KOPT-K1 (cell line): ENCODE results near the gene BCKDK.

Experiments used
- H3K27ac ChIP-seq: fragments of 200-600 bp; sonication (generic); 2 replicates; pipeline ENCODE4 v1.5.1; 2016; ENCODE audit warnings: antibody characterized with exemption, mild to moderate bottlenecking, low read depth, low read length; ENCODE audit not compliant: poor library complexity, severe bottlenecking
- H3K36me3 ChIP-seq: fragments of 200-600 bp; sonication (generic); 2 replicates; pipeline ENCODE4 v1.5.1; 2017; ENCODE audit warnings: antibody characterized with exemption, mild to moderate bottlenecking, low read length, moderate library complexity; ENCODE audit not compliant: insufficient read depth
- H3K9me3 ChIP-seq: fragments of 200-600 bp; sonication (generic); 2 replicates; pipeline ENCODE4 v1.5.1; 2017; ENCODE audit warnings: antibody characterized with exemption, low read length, mild to moderate bottlenecking; ENCODE audit not compliant: insufficient read depth, poor library complexity, severe bottlenecking

BCKDK gene

GRCh38 chr16:31125844-31126243 lies 17.7 kb downstream of the BCKDK start:
- no peaks in the 10 kb centered on the region for H3K9me3 ChIP-seq
- peaks cover 72% of the 10 kb centered on the region for H3K36me3 ChIP-seq
- no peak overlapping the region for H3K27ac ChIP-seq

GRCh38 chr16:31127182-31127581 lies 19.0 kb downstream of the BCKDK start:
- Histone ChIP-seq H3K36me3 (peaks cover 71% of the 10 kb centered on the region), H3K27ac (no peak overlapping the region), H3K9me3 (no peaks in the 10 kb centered on the region)

- Histone ChIP-seq H3K36me3 (peaks cover 54% of the 10 kb centered on the region), H3K27ac (no peak overlapping the region), H3K9me3 (no peaks in the 10 kb centered on the region)
Observed at GRCh38 chr16:31128711-31129567, 20.8 kb downstream of the BCKDK start.

- H3K9me3 ChIP-seq: no peaks in the 10 kb centered on the region
- H3K36me3 ChIP-seq: peaks cover 48% of the 10 kb centered on the region
- H3K27ac ChIP-seq: no peak overlapping the region
Observed at GRCh38 chr16:31129568-31130335, 21.6 kb downstream of the BCKDK start.

- Histone ChIP-seq H3K9me3 (no peaks in the 10 kb centered on the region), H3K36me3 (peaks cover 48% of the 10 kb centered on the region), H3K27ac (no peak overlapping the region)
Observed at GRCh38 chr16:31130336-31130891, 22.2 kb downstream of the BCKDK start.

- Histone ChIP-seq H3K9me3 (no peaks in the 10 kb centered on the region), H3K27ac (no peak overlapping the region), H3K36me3 (peaks cover 48% of the 10 kb centered on the region)
Observed at GRCh38 chr16:31130899-31131298, 22.7 kb downstream of the BCKDK start.

GRCh38 chr16:31131416-31131815 lies 23.2 kb downstream of the BCKDK start:
- Histone ChIP-seq H3K36me3 (peaks cover 48% of the 10 kb centered on the region), H3K27ac (no peak overlapping the region), H3K9me3 (no peaks in the 10 kb centered on the region)

GRCh38 chr16:31131841-31132271 lies 23.7 kb downstream of the BCKDK start:
- Histone ChIP-seq H3K9me3 (no peaks in the 10 kb centered on the region), H3K27ac (no peak overlapping the region), H3K36me3 (peaks cover 43% of the 10 kb centered on the region)

- peaks cover 37% of the 10 kb centered on the region for H3K36me3 ChIP-seq
- no peaks in the 10 kb centered on the region for H3K9me3 ChIP-seq
- no peak overlapping the region for H3K27ac ChIP-seq
Observed at GRCh38 chr16:31132303-31132979, 24.3 kb downstream of the BCKDK start.

GRCh38 chr16:31133046-31133501 lies 24.9 kb downstream of the BCKDK start:
- Histone ChIP-seq H3K36me3 (peaks cover 31% of the 10 kb centered on the region), H3K9me3 (no peaks in the 10 kb centered on the region), H3K27ac (no peak overlapping the region)

GRCh38 chr16:31134091-31134571 lies 25.9 kb downstream of the BCKDK start:
- H3K27ac ChIP-seq: no peak overlapping the region
- H3K36me3 ChIP-seq: peaks cover 30% of the 10 kb centered on the region
- H3K9me3 ChIP-seq: no peaks in the 10 kb centered on the region

- Histone ChIP-seq H3K36me3 (peaks cover 22% of the 10 kb centered on the region), H3K27ac (no peak overlapping the region), H3K9me3 (no peaks in the 10 kb centered on the region)
Observed at GRCh38 chr16:31134625-31135534, 26.7 kb downstream of the BCKDK start.

GRCh38 chr16:31135535-31136286 lies 27.5 kb downstream of the BCKDK start, which contains the start of gene PRSS8:
Gene PRSS8 (minus strand): TSS chr16:31135727. CDS start chr16:31135498, 229 bp downstream.
- no peak within 1 kb of the TSS for H3K27ac ChIP-seq
- H3K9me3 ChIP-seq: no peaks in the 10 kb centered on the region
- peaks cover 14% of the 10 kb centered on the region for H3K36me3 ChIP-seq
